ENCODE measurements around the gene IFNAR1. TPM values are rescaled to one million over a fixed set of nuclear protein-coding genes. Genes with fewer than 3 reads are reported as not detected.

Gene IFNAR1
- total and polyA plus RNA-seq, 2 donors (not counting 3 experiments of a cell fraction or from before 2014, with no cell fraction given): 16.2 to 47.8 TPM

GRCh38 chr21:33296156-33296555 lies 28.6 kb upstream of the IFNAR1 start:
- Histone ChIP-seq H3K4me1 (ENCODE audit: control insufficient read depth, extremely low read depth, insufficient read depth, low read length) (peaks cover 18% of the 10 kb centered on the region), H3K4me3 (replicated peaks in 1 of 3; ENCODE audit: insufficient read depth in 1 of 3, low read depth in 1 of 3, low read length in 3 of 3) (no peak overlapping the region), H3K9me1 (replicated peaks; ENCODE audit: control insufficient read depth, extremely low read depth, insufficient read depth, low read length) (no peaks in the 10 kb centered on the region), H3K79me2 (ENCODE audit: control insufficient read depth, insufficient read depth, low read length) (no peaks in the 10 kb centered on the region), H3K27ac (ENCODE audit: insufficient read depth, low read depth, low read length) (no peak overlapping the region), H4K20me1 (replicated peaks; ENCODE audit: control insufficient read depth, extremely low read depth, insufficient read depth, low read length) (no peaks in the 10 kb centered on the region), H3K27me3 (ENCODE audit: control insufficient read depth in 2 of 2, insufficient read depth in 2 of 2, low read length in 2 of 2) (no peaks in the 10 kb centered on the region), H3K9ac (replicated peaks; ENCODE audit: extremely low read depth, insufficient read depth, low read length) (no peak overlapping the region), H3K9me3 (replicated peaks; ENCODE audit: control insufficient read depth, insufficient read depth, low read length) (no peaks in the 10 kb centered on the region), H2AFZ (ENCODE audit: low read depth, low read length) (no peak overlapping the region), H3K36me3 (ENCODE audit: control insufficient read depth in 2 of 2, extremely low read depth in 1 of 2, insufficient read depth in 2 of 2, low read length in 2 of 2) (peaks cover 0 to 5% of the 10 kb centered on the region in 2 experiments), H3K4me2 (ENCODE audit: insufficient read depth, low read length) (no peak overlapping the region)
- dilution Hi-C loops (cut with MboI; ENCODE audit: extremely low pct_ligation_motif_present, low sequenced_read_pairs) (no loop called here), intact Hi-C loops (cut with micrococcal nuclease) (no loop called here)
- TF ChIP-seq JUN (IDR thresholded peaks at IDR 0.05; ENCODE audit: borderline replicate concordance, insufficient read depth, insufficient read length, low read depth) (no peak), POLR2A (IDR thresholded peaks at IDR 0.05; ENCODE audit: low read depth, low read length) (no peak), GATA2 (IDR thresholded peaks at IDR 0.05; ENCODE audit: insufficient read depth, insufficient read length, low read depth, low read length) (no peak), POLR2AphosphoS5 (IDR thresholded peaks at IDR 0.05; ENCODE audit: insufficient read depth, low read depth, low read length) (no peak), EZH2 (IDR thresholded peaks at IDR 0.05; ENCODE audit: borderline replicate concordance, low read depth, low read length, severe bottlenecking) (no peak), CTCF (IDR thresholded peaks at IDR 0.05; ENCODE audit: extremely low read depth in 1 of 2, insufficient read depth in 1 of 2, low read depth in 1 of 2, low read length in 2 of 2) (no peak), MYC (IDR thresholded peaks at IDR 0.05; ENCODE audit: low read depth, low read length) (no peak), FOS (IDR thresholded peaks at IDR 0.05; ENCODE audit: borderline replicate concordance, insufficient read depth, low read length) (no peak), MAX (IDR thresholded peaks at IDR 0.05; ENCODE audit: insufficient read depth, insufficient read length) (no peak)
- no peak for DNase-seq (ENCODE audit: low read depth, low spot score)
- ChIA-PET POLR2A (no interaction called here), CTCF (interaction anchor here (1.9 kb wide), 1 partner anchor 19 kb away, joined by 4 read pairs; no protein-coding TSS in a partner anchor)
- no peak for FAIRE-seq
- BruUV-seq (replicated peaks): no TSS peak
